Measurements from ENCODE around the gene GMDS.

GMDS gene

DNA sequence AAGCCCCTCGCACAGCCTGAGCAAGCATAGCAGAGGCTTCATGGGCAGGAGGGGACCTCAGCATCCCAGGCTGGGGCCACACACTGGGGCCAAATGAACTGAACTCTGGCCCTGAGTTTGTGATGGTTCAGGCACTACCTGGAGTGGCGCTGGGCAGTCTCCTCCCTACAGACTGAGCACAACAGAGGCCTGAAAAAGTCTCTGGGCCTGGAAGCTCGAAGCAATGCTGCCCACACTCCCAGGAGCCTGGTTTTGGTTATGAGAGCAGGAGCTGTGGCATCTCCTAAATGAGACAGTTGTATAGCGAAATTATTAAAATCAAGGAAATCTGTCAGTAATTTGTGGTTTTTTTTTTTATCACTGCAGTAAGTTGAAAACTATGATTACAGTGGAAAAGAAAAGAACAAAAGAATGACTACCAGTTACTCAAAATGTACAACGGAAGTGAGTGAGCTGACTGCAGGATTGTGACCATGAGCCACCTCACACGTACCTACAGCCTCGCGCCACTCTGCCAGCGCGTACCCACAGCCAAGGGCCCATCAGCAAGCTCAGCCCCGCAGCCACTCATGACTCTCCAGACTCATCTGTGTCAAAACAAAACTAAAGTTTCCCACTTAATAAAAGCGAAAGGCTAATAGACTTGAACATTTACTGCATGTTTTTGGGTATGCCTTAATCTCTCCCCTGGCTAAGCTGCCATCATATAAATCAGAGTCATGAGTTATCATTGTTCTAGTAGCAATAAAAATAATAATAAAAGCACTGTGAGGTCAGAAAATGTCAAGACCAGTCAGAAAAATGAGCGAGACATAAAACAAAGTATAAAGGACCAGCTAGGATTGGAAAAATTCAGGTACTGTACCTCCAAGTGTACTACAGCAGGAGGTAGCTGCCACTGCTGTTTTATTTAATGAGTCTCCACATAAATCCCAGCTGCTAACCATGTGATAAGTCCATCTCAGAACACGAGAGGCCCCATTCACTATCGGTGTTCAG lies 458.7 kb downstream of the GMDS start:
- DNase-seq, result no peak

DNA sequence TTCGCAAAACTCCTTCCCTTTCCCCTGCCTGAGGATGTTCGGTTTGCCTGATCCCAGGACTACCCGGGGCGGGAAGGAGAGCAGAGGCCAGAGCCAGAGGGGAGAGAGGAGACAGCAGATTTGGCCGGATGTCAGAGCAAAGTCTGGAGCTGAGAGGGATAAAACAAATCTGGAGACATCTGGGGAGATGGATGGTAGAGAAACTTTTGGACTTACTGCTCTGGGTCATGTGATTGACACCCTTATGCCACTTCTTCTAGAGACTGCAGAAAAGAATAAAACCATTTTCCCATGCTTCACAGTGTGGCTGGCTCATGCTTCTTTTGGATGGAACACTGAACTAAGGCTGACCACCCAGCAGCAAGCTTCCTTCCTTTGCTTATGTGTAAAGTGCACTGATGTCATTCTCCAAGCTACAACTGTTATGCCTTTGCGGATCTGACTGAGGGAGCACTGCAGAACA lies 461.0 kb downstream of the GMDS start:
- no peak for DNase-seq

DNA sequence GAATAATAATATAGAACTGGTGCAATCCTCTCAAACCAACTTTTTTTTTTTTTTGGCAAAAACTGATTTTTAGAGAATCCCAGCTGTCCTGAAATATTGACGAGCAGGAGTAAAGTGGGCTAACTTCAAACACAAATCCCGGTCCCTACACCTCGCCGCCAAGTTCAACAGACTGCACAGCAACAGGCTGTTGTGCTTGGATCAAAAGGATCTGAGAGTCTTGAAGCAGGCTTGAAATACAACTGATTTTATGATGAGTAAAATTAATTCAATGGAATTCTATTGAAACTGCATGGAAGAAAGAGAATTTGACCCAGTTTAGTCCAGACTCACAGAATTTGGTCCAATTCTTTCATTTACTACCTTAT lies 463.6 kb downstream of the GMDS start:
- DNase-seq, result no peak

DNA sequence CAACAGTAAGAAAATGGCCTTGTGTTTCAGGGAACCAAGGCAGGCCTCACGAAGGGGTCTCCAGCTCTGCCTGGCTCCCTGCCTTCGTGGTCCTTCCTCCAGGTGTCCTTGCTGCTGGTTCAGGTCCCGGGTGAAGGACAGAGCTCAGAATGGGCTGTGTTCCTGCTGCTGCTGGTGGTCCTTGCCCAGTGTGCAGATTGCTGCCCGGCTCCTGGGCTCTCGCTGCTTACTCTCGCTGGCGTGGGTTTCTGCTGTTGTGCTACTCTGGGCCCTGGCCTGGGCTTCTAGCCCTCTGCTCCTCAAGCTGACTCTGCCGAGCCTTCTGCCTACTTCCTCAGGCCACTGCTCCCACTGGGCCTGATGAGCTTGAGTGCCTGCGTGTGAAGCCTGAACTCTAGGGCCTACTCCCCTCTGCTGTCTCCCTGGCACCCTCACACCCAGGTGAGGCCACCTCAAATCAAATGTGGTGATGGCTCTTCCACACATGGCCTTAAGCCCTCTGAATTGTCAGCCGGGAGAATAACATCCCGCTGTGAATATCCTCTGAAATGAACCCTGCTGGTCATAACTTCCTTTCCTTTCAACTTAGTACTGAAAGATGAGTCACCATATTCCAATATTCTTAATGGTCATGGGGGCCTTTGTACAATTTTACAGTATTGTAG lies 464.1 kb downstream of the GMDS start:
- no peak for DNase-seq

DNA sequence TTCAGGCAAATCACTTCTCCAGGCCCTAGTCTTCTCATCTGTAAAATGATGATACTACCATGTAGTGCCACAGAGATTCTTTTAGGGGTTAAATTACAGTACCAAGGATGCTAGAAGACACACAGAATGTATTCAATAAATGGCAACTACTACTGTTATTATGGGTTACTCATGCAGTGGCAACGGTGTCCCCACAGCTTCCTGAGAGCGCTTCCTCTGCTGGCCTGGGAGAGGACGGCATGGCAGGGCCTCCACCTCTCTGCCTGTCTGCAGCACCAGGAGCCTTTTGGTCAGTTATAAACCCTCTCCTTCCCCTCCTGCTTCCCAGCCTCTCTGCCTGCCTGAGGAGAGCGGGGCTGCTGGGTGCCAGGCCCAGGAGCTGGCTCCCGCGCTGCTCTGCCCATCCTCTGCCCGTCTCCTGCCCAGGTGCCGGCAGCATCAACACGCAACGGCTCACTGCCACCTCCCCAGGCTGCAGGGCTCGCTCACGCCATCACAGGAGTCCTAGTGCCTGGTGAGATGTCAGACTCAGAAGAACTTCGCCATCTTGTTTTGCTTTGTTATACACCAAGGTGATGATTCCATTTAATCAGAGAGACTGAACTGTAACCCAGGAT lies 465.0 kb downstream of the GMDS start:
- no peak for DNase-seq

DNA sequence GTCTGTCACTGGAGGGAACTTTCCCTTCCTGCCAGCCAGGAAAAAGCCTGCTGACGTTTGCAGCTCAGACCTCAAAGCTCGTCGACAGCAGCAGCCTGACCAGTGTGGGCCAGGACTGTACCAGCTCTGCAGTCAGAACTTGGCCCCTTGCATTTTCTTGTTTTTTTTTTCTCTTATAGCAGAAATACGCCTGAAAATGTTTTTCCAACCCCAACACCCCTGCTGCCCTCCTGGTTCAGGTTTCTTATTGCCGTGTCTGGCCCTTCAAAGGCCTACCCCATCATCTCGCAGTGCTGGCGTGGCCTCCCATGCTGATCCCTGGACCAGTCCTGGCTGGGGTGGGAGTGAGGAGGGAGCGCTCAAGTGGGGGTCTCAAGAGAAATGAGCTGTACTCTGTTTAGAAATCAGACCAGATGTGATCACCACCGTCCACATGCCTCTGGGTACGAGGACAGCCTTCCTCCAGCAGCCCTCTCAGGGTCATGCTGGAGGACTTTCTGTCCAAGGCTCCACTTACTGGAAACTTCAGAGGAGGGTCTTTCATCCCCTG lies 466.6 kb downstream of the GMDS start:
- no peak for DNase-seq

DNA sequence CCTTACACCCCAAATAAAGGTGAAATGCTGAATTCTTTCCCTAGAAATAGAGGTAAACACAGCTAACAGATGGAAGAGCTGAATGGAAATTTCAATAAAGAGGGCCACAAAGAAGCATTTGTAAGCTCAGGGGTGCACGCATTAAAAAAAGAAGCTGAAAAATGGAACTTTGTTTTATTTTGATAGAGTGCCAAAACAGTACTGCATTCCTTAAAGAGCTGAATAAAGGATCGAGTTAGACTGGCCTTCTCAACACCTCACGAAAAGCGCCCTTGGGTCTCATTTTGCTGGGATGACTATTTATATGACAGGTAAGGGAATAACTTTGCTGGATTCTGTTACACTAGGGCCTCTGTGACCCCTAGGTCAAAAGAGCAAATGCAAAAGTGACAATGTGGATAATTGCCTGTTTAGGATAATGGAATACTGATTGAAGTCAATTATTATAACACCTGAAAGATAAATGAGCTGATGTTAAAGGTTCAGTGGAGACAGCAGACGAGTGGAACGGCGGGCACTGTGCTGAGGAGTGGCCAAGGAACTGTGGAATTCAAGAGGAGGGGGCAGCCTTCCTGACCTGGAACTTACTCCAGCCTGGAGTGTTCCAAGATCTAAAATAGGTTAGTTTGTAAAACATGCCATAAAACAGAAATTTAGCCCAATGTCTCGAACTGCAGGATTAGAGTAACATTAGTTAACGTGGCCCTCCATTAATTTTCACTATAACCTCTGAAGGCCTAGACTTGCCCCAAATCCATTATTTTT lies 467.3 kb downstream of the GMDS start:
- no peak for DNase-seq

DNA sequence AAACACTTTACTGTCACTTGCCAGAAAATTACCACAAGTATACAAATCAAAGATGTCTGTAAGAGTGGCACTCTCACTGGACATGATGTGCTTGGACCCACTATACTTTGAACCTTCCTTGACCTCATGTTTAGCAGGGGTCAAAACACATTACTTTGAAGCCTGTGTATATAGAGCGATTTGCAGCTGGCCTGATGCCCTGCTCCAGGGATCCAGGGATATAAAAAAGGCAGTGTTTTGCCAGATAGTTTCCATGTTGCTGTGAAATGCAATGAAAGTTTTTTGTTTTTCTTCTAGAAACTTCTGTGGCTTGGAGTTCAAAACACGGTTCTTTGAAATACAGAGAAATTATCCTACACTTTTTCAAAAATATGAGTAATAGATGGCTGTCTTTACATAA lies 470.0 kb downstream of the GMDS start:
- no peak for DNase-seq

DNA sequence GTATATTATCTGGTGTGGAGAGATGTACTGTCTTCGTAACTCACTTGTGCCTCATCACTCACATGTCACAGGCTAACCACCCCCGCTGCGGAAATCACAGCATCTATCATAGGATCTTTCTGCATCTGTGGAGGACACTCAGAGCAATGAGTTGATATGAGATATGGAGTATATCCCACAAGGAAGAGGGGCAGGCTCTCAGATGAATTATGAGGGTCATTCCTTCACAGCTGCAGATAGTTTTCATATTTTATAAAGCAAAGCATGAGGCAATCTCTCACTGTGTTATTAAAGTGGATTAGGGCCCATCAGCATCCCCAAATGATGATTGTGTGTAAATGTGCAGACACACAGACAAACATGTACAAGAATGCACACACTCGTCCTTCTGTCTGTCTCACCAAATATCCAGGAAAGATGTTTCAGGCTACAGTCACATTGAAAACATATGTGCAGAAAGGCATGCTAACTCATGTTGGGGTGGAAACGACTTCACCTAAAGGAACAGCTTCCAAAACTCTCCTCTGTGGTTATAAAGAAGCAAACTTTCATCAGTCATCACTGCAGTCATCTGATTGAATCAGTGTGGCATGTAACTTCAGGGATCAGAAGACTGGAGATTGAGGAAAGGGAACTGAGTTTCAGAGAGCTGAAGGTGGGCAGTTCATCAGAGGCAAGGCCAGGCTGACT lies 471.0 kb downstream of the GMDS start:
- DNase-seq, result no peak

DNA sequence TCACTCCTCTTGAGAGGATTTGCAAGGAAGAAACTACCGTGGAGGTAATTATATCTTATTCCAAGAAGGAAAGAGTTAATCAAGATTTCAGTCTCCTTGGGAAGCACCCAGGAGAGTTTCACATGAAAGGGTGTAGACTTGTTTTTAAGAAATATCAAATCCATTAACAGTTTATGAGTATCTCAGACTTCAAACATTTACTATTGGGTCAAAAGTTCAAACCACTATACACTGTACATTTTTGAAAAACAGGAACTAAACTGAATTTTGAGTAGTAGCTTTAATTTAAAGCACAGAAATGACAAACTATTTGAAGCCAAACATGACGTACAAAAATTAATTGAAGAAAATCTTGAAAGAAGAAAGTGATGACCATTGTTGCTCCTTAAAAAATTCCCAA lies 471.7 kb downstream of the GMDS start:
- DNase-seq, result no peak

DNA sequence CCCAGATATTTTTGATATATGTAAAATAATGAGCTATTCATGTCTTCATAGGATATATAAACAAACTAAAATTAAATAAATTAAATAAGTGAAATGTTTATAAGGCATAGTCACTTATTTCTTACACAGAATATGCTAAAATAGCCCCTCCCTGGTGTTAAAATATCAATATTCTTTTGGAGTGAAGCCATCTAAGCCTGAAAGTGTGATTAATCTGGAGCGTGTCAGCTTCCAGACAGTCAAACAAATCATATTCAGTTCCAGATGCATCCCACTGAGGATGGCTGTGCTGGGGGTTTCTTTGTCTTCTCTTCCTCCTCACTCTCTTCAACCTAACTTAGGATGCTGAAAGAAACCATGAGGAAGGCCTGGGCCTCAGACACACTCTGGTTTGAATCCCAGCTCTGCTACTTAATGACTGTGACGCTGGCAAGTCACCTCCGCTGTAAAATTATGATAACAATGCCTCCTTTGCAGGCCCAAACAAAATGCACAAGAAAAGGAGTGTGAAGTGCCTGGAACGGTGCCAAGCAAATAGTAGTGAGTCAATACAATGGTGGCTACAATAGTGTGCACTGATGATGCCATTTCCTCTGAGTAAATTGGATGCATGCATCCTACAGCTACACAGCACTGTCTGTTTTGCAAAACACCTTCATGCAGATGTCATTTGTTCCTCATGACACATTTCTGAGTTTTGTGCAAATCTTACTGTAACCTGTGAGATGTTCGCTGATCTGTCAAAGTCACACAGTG lies 474.3 kb downstream of the GMDS start:
- no peak for DNase-seq

DNA sequence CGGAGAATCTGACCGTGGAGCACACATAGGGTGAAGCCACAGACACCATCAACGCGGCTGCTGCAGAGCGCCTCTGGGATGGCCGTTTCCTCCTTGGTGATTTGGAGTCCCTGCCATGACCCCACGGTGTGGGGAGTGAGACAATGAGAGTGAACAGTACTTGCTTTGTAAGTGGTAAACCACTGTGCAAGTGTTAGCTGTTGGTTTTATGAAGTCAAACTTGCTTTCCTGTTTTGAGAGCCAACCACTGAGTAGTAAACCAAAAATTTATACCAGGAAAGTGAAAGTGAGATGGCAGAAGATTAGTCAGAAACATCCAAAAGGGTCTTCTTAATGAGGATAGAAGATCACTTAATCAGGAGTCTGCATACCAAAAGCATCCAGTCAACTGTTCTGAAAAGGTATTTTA lies 475.0 kb downstream of the GMDS start:
- DNase-seq, result no peak

DNA sequence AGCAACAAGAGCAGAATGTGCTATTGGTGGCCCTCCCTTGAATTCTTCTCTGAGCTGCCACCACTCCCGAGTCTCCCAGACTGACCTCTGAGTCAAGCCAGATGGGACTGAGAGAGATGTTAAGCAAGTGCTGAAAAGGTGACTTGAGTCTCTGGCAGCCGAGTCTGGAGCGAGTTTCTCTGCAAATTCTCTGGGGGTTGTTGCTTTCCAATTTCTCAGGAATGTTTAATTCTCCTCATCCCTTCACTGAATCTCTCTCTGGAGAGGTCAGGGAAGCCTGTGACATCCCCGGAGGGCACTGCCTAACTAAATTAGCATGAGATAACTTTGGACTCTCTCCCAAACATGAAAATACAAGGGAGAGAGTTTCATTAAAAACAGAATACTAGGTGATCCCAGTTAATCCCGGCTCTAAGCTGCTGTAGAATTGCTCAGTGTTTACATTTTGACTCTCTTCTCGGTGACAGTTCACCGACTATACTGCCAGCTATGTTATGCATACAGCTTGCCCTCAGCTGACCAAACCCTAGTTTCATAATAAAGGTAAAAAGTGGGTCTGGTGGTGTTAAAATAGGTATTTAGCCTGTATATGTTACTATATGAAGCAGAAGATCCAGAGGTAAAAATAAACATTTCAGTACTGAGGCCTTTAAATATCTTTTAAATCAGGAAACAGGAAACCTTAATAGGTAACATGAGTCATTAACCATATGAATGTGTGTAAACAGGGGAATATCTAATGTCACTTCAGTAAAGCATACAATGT lies 477.7 kb downstream of the GMDS start:
- no peak for DNase-seq

DNA sequence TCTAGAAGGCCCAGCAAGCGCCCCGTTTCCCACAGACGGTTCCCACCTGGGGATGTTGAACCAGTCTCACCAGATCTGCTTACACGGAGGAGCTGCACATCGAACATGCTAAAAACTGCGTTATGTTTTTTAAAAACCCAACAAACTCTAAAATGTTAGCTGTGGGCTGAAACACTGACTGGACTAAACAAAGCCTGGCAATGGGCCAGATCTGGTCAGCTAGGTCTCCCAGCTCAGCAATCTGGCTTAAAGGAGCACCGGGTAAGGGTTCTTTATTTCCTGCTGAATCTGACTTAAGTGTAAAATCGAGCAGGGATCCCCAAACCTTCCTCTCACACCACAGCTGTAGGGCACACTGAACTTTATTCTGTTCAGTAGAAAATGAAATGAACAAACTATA lies 478.8 kb downstream of the GMDS start:
- DNase-seq, result no peak

DNA sequence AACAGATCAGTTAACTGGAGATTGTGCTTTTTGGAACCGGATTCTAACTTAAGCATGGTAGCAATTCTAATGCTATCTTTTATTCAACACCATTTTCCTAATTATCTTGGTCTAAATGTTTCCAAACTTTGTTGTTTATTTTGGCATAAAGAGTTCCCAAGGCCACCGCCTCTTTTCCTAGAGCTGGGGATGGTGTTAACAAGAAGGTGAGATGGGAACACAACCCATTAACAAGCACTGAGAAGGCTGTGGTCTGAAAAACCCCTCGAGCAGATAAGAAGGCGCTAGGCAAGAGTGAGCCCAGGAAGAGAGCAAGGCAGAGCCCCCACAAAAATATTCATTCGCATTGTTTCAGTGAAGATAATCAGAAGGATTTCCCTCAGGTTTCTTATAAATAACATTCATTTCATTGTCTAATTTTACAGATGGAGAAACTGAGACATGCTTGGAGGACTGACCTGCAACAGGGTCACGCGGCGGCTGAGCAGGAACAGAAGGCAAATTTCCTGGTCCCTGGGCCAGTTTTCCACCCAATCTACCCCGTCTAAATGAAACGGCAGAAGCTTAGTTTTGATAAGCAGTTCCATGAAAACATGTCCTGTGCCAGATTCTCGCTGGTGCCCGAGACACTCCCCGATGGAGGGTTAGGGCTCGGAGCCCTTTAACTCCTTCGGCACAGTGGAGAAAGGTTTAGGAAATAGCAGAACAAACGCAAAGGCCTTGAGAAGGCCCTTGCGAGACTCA lies 480.1 kb downstream of the GMDS start:
- DNase-seq, result no peak

DNA sequence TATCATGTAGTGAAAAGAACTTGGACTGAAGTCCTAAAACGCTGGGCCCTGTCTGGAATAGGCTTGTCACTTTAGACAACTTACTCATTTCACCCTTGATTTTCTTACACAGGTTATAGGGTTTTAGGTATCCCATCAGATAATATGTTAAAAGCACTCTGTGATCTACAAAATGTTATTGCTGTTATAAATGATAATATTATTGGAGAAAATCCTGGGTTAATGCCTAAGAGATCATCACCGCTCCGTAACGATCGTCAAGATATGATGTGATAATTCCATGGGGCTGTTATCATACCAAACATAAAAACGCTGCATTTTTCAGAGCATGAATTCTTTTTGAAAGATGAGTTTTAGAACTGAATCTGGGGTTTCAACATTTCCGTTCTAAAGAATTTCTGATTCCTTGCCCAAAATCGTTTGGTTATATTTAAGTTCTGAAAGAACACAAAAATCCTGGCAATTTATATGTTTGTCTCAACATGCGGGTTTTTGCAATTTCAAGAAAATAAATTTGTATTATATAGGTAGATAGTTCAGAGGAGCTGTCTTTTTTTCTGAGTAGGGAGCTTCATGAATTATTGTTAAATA lies 480.9 kb downstream of the GMDS start:
- no peak for DNase-seq

DNA sequence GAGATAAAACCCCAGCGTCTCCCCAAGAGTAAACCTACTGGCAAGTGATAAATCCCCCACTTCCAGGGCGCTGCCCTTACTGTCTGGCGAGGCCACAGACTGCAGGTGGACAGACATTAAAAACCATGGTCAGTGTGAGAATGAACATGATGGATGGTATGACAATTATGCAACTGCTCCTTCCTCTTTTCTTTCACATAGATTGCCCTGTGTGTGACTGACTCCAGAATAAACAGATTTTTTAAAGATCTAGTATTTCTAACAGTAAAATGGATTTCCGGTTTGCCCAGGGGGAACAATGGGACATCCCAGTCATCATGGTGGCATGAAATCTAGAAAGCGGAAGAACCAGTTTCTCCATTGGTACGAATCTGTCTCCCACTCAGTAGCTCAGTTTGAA lies 482.0 kb downstream of the GMDS start:
- DNase-seq, result no peak

DNA sequence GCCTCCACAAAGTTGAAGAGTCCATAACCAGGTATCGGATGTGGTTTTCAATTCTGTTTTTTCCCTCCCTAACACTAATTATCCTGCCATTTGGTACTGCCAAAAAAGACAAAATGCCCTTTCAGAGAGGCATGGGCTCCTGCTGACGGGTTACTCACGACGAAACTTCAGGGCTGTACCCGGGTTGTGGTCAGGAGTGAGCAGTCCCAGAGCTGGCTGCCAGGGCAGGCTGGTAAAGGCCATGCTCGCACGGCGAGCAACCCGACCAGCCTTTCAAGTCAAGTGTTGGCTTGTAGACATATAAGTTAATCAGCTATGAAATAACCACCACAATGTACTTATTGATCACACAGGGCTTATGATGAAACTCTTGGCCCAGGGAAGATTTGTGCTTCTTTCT lies 483.2 kb downstream of the GMDS start:
- no peak for DNase-seq

DNA sequence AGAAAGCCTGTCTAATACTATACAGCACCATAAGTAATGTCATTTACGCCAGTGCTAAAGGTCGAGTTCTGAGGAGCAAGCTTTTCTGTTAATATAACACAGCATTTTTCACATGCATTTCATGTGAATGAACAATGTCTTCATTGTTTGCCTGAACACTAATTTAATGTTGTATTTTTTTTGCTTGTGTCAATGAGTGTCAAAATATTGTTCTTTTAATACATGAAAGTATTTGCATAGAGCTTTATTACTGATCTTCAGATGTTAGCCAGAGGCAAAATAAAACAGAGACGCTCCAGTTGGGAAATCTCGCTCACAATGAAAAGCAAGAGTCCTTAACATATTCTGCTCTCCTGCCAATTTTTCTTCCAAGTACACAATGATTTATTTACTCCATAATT lies 483.9 kb downstream of the GMDS start:
- no peak for DNase-seq
